KG1 (cell line): ENCODE data around the gene QPCT.
A peak's percentile ranks its signal among the peaks of the same experiment; 100 is the strongest.
"Not testable (repeated sequence)": the region's sequence is repeated elsewhere in the genome, so short reads cannot be mapped to it uniquely, and the experiment has no call there.

Source experiments
- DNase-seq: peaks from one replicate; lab custom pipeline; 2025; lab: John Stamatoyannopoulos, UW

The QPCT gene

GRCh38 chr2:37344453-37345361, at the start of gene QPCT:
Gene QPCT (plus strand): TSS chr2:37344630. CDS start chr2:37344732, 102 bp downstream.
- no peak for DNase-seq

GRCh38 chr2:37294858-37295257, 49.6 kb upstream of the QPCT start:
- DNase-seq, result not testable (repeated sequence)

GRCh38 chr2:37295469-37296073, 48.9 kb upstream of the QPCT start:
- no peak for DNase-seq

GRCh38 chr2:37297632-37298031, 46.8 kb upstream of the QPCT start:
- DNase-seq, result no peak

- no peak for DNase-seq
These were observed 44.3 kb upstream of the QPCT start for GRCh38 chr2:37300146-37300545.

- DNase-seq, result no peak
These were observed 43.9 kb upstream of the QPCT start for GRCh38 chr2:37300578-37300977.

- no peak for DNase-seq
These were observed 43.0 kb upstream of the QPCT start for GRCh38 chr2:37301408-37301807.

- DNase-seq, result no peak
These were observed 41.7 kb upstream of the QPCT start for GRCh38 chr2:37302701-37303252.

- DNase-seq, result no peak
These were observed 38.4 kb upstream of the QPCT start for GRCh38 chr2:37306024-37306423.

- DNase-seq, result no peak
These were observed 36.9 kb upstream of the QPCT start for GRCh38 chr2:37307500-37307899.

GRCh38 chr2:37315364-37315763, 29.1 kb upstream of the QPCT start:
- DNase-seq, result no peak

GRCh38 chr2:37316181-37316580, 28.2 kb upstream of the QPCT start:
- no peak for DNase-seq

- no peak for DNase-seq
These were observed 26.7 kb upstream of the QPCT start for GRCh38 chr2:37317746-37318145.

GRCh38 chr2:37318401-37318800, 26.0 kb upstream of the QPCT start:
- no peak for DNase-seq

GRCh38 chr2:37319754-37320609, 24.4 kb upstream of the QPCT start:
- DNase-seq, result no peak

- no peak for DNase-seq
These were observed 23.3 kb upstream of the QPCT start for GRCh38 chr2:37321029-37321682.

GRCh38 chr2:37322368-37322767, 22.1 kb upstream of the QPCT start:
- DNase-seq, result no peak

- no peak for DNase-seq
These were observed 21.2 kb upstream of the QPCT start for GRCh38 chr2:37323176-37323780.

- DNase-seq, result peak; percentile 18
These were observed 20.5 kb upstream of the QPCT start for GRCh38 chr2:37323781-37324535.

- no peak for DNase-seq
These were observed 20.0 kb upstream of the QPCT start for GRCh38 chr2:37324536-37324785.
